Fibroblast of lung (primary cell): ENCODE data around the gene SF3B1. TPM values are rescaled to one million over a fixed set of nuclear protein-coding genes. Genes with fewer than 3 reads are reported as not detected.

Experiments used
- DNase-seq, 2 donors: peaks; one replicate each; pipeline versions ENCODE4 v3.0.0 to v3.0.0-alpha.2; 2010; ENCODE audit warnings: low read depth in 2 of 2
- H2AFZ ChIP-seq: 2 replicates; pipeline ENCODE4 v1.5.1; 2012; ENCODE audit warnings: low read length, control low read depth, inconsistent platforms
- H3K27ac ChIP-seq: 2 replicates; pipeline ENCODE4 v1.5.1; 2011; ENCODE audit warnings: low read length, control low read depth; ENCODE audit not compliant: insufficient read depth
- H3K27me3 ChIP-seq: 2 replicates; pipeline ENCODE4 v1.5.1; 2011; ENCODE audit warnings: mild to moderate bottlenecking, low read length; ENCODE audit not compliant: control insufficient read depth, insufficient read depth
- H3K36me3 ChIP-seq: 2 replicates; pipeline ENCODE4 v1.5.1; 2011; ENCODE audit warnings: low read length; ENCODE audit not compliant: control insufficient read depth, insufficient read depth
- H3K4me1 ChIP-seq: 2 replicates; pipeline ENCODE4 v1.5.1; 2011; ENCODE audit warnings: low read length; ENCODE audit not compliant: control insufficient read depth, insufficient read depth; ENCODE audit errors: extremely low read depth
- H3K4me2 ChIP-seq: 2 replicates; pipeline ENCODE4 v1.5.1; 2011; ENCODE audit warnings: low read length, control low read depth; ENCODE audit not compliant: insufficient read depth; ENCODE audit errors: extremely low read depth
- H3K4me3 ChIP-seq, 4 experiments: fragments of 200-600 bp in 1 of 4; sonication (generic) in 1 of 4; replicated peaks in 1 of 4; 2 replicates each; pipeline ENCODE4 v1.5.1; 2011 to 2016; ENCODE audit warnings: low read length in 4 of 4, low read depth in 3 of 4, mild to moderate bottlenecking in 3 of 4, control low read depth in 2 of 4, inconsistent platforms in 1 of 4, mixed read lengths in 1 of 4; ENCODE audit not compliant: insufficient read depth in 1 of 4; ENCODE audit errors: control extremely low read depth in 1 of 4
- H3K79me2 ChIP-seq: 2 replicates; pipeline ENCODE4 v1.5.1; 2012; ENCODE audit warnings: mild to moderate bottlenecking, low read length, inconsistent platforms; ENCODE audit not compliant: control insufficient read depth, insufficient read depth
- H3K9ac ChIP-seq: 2 replicates; pipeline ENCODE4 v1.5.1; 2011; ENCODE audit warnings: mild to moderate bottlenecking, low read length, control low read depth; ENCODE audit not compliant: insufficient read depth
- H3K9me3 ChIP-seq: 2 replicates; pipeline ENCODE4 v1.5.1; 2012; ENCODE audit warnings: low read depth, low read length; ENCODE audit not compliant: control insufficient read depth, insufficient read depth
- H4K20me1 ChIP-seq: 2 replicates; pipeline ENCODE4 v1.5.1; 2011; ENCODE audit warnings: low read length; ENCODE audit not compliant: control insufficient read depth, insufficient read depth; ENCODE audit errors: extremely low read depth
- CTCF ChIP-seq, 2 donors: IDR thresholded peaks in 1 of 2; conservative IDR thresholded peaks in 1 of 2; 1 replicate in 1 of 2; 2 replicates in 1 of 2; pipeline ENCODE4 v1.5.1; 2011 to 2012; ENCODE audit warnings: low read length in 2 of 2, control low read depth in 1 of 2, inconsistent platforms in 1 of 2, low read depth in 1 of 2, mild to moderate bottlenecking in 1 of 2
- EZH2 ChIP-seq: IDR thresholded peaks from 2 replicates; pipeline ENCODE4 v1.5.1; 2012; ENCODE audit warnings: low read length, control low read depth, mild to moderate bottlenecking; ENCODE audit errors: missing control alignments
- polyA plus RNA-seq, 2 donors: library from polyadenylated mRNA; depleted of rRNA in 1 of 2; stranded (reverse) in 1 of 2; unstranded in 1 of 2; fragments of >200 nt; gene quantifications; 2 replicates each; pipeline ENCODE4 v1.2.1, GENCODE V29; 2011 to 2012; ENCODE audit warnings: missing spikeins in 1 of 2
- total RNA-seq: library from RNA; depleted of rRNA; stranded (reverse); fragments of >200 nt; gene quantifications from 2 replicates; pipeline ENCODE4 v1.2.1, GENCODE V29; 2014

SF3B1 gene
- total and polyA plus RNA-seq, 2 donors (not counting 1 experiment from before 2014, with no cell fraction given): 195 to 509 TPM

GRCh38 chr2:197356136-197356535 lies 78.7 kb downstream of the SF3B1 start:
- Histone ChIP-seq H3K36me3 (no peaks in the 10 kb centered on the region), H3K9me3 (no peaks in the 10 kb centered on the region), H3K27ac (no peak overlapping the region), H3K79me2 (no peaks in the 10 kb centered on the region), H2AFZ (no peak overlapping the region), H3K4me2 (no peak overlapping the region), H3K4me3 (no peak overlapping the region), H3K27me3 (no peaks in the 10 kb centered on the region), H4K20me1 (no peaks in the 10 kb centered on the region), H3K9ac (no peak overlapping the region), H3K4me1 (no peaks in the 10 kb centered on the region)
- DNase-seq: no peak
- TF ChIP-seq EZH2 (no peak), CTCF (conservative IDR thresholded peaks at IDR 0.05 in 1 of 2, IDR thresholded peaks at IDR 0.05 in 1 of 2; ENCODE audit: low read depth in 1 of 2, low read length in 2 of 2) (peak; percentile 27 to 50)

GRCh38 chr2:197354169-197354558 lies 80.7 kb downstream of the SF3B1 start:
- no peaks in the 10 kb centered on the region for H3K4me1 ChIP-seq

GRCh38 chr2:197353393-197354168 lies 81.2 kb downstream of the SF3B1 start:
- Histone ChIP-seq H3K27ac (no peak overlapping the region), H3K9me3 (no peaks in the 10 kb centered on the region), H3K79me2 (no peaks in the 10 kb centered on the region), H3K9ac (no peak overlapping the region), H2AFZ (no peak overlapping the region), H3K36me3 (no peaks in the 10 kb centered on the region), H3K4me2 (no peak overlapping the region), H3K4me1 (no peaks in the 10 kb centered on the region), H4K20me1 (no peaks in the 10 kb centered on the region), H3K4me3 (no peak overlapping the region), H3K27me3 (no peaks in the 10 kb centered on the region)
- TF ChIP-seq CTCF (conservative IDR thresholded peaks at IDR 0.05 in 1 of 2, IDR thresholded peaks at IDR 0.05 in 1 of 2; ENCODE audit: low read depth in 1 of 2, low read length in 2 of 2): no peak
- TF ChIP-seq EZH2: no peak
- DNase-seq: no peak

More at GRCh38 chr2:197354169-197354558, 80.7 kb downstream of the SF3B1 start:
- Histone ChIP-seq H3K27me3 (no peaks in the 10 kb centered on the region), H4K20me1 (no peaks in the 10 kb centered on the region), H2AFZ (no peak overlapping the region), H3K9me3 (no peaks in the 10 kb centered on the region), H3K27ac (no peak overlapping the region), H3K9ac (no peak overlapping the region), H3K4me3 (no peak overlapping the region), H3K4me2 (no peak overlapping the region), H3K36me3 (no peaks in the 10 kb centered on the region), H3K79me2 (no peaks in the 10 kb centered on the region)
- TF ChIP-seq CTCF (conservative IDR thresholded peaks at IDR 0.05 in 1 of 2, IDR thresholded peaks at IDR 0.05 in 1 of 2; ENCODE audit: low read depth in 1 of 2, low read length in 2 of 2): no peak
- DNase-seq: no peak
